Measurements from ENCODE around the gene UBE2G1. TPM values are rescaled to one million over a fixed set of nuclear protein-coding genes. Genes with fewer than 3 reads are reported as not detected.
A peak's percentile ranks its signal among the peaks of the same experiment; 100 is the strongest.

The UBE2G1 gene
- total RNA-seq, 1 experiment from 2014 or later = 80.6 TPM

- no peaks in the 10 kb centered on the region for H3K27me3 ChIP-seq (ENCODE audit: insufficient read depth, low read length)
- H3K9me2 ChIP-seq (ENCODE audit: insufficient read depth) = no peaks in the 10 kb centered on the region
- H3K4me2 ChIP-seq (ENCODE audit: low read length) = peak overlapping the region; percentile 82
- 0 out of 4 replicates have a peak, but pooled peaks cover 0 to 5% of the 10 kb centered on the region in 2 experiments for H3K36me3 ChIP-seq (ENCODE audit: control insufficient read depth in 1 of 2, insufficient read depth in 2 of 2, low read length in 2 of 2)
- intact Hi-C loops (cut with micrococcal nuclease) = loop anchor here (5.0 kb wide), 1 partner anchor 222 kb away; the partner anchor contains the start of genes CYB5D2 and ZZEF1
- H3K4me3 ChIP-seq (replicated peaks in 1 of 2; ENCODE audit: low read depth in 1 of 2, low read length in 2 of 2) = peak overlapping the region; percentile 67 to 89
- TSS peak; percentile 59 for BruUV-seq (replicated peaks)
- H3K4me1 ChIP-seq (ENCODE audit: control insufficient read depth in 1 of 2, insufficient read depth in 2 of 2, low read length in 2 of 2) = peaks cover 11 to 16% of the 10 kb centered on the region in 2 experiments
- no peak overlapping the region for H2AFZ ChIP-seq (ENCODE audit: low read depth, low read length, poor library complexity, severe bottlenecking)
- H3K79me2 ChIP-seq (ENCODE audit: insufficient read depth, low read length) = peaks cover 68% of the 10 kb centered on the region
- ChIA-PET POLR2A (no interaction called here), CTCF (no interaction called here), RAD21 (ENCODE audit: low non-redundant PET in 1 of 2, low total read pairs in 2 of 2, uncharacterized antibody in 2 of 2, unreplicated experiment in 2 of 2) (interaction anchor here in 1 of 2 experiments (0.5 kb wide), 1 partner anchor 49 kb away, joined by 3 read pairs; no protein-coding TSS in a partner anchor)
- H3K9me3 ChIP-seq (ENCODE audit: control insufficient read depth in 1 of 2, insufficient read depth in 1 of 2, low read depth in 1 of 2, low read length in 2 of 2) = no peaks in the 10 kb centered on the region
- H3K27ac ChIP-seq (ENCODE audit: low read depth, low read length) = peak overlapping the region; percentile 95
- ATAC-seq (no peak), DNase-seq (ENCODE audit: low read depth, low spot score) (no peak)
- TF ChIP-seq JUND (IDR thresholded peaks at IDR 0.05) (no peak), ZNF274 (IDR thresholded peaks at IDR 0.05; ENCODE audit: low read depth, low read length) (no peak), TCF7L2 (IDR thresholded peaks at IDR 0.05; ENCODE audit: borderline replicate concordance, extremely low read depth, insufficient read depth, insufficient read length) (no peak), ZBTB33 (IDR thresholded peaks at IDR 0.05; ENCODE audit: extremely low read depth, insufficient replicate concordance, low read length) (no peak), EZH2 (IDR thresholded peaks at IDR 0.05) (no peak), CTCF (IDR thresholded peaks at IDR 0.05 in 2 of 3, conservative IDR thresholded peaks at IDR 0.05 in 1 of 3; ENCODE audit: borderline replicate concordance in 1 of 3, insufficient read depth in 1 of 3, low read depth in 2 of 3, low read length in 2 of 3) (no peak), REST (IDR thresholded peaks at IDR 0.05; ENCODE audit: low read depth) (no peak), CEBPB (IDR thresholded peaks at IDR 0.05; ENCODE audit: low read depth) (no peak), YY1 (IDR thresholded peaks at IDR 0.05; ENCODE audit: extremely low read depth, insufficient replicate concordance, low read depth, low read length) (no peak), ATF3 (IDR thresholded peaks at IDR 0.05) (no peak), MAX (IDR thresholded peaks at IDR 0.05) (no peak), SIN3A (IDR thresholded peaks at IDR 0.05; ENCODE audit: low read depth) (no peak), POLR2AphosphoS5 (IDR thresholded peaks at IDR 0.05; ENCODE audit: low read depth, low read length) (no peak), POLR2A (IDR thresholded peaks at IDR 0.05; ENCODE audit: borderline replicate concordance, extremely low read depth, insufficient read depth, insufficient read length) (no peak)
- peaks cover 15% of the 10 kb centered on the region; the same call in 1 of the 2 replicates for H4K20me1 ChIP-seq (ENCODE audit: insufficient read depth)
- H3K9ac ChIP-seq (ENCODE audit: low read length) = peak overlapping the region; percentile 96
These were observed 1.8 kb downstream of the UBE2G1 start for GRCh38 chr17:4364622-4365041.

Measured in HCT116 (cell line).